GM19467 (cell line): ENCODE results near the gene UBE2A.

Experiments
- ATAC-seq: cut with Tn5 transposase; IDR thresholded peaks from one replicate; pipeline ENCODE4 v1.9.1; 2021; ENCODE audit warnings: mild to moderate bottlenecking, moderate library complexity; ENCODE audit not compliant: unreplicated experiment

The UBE2A gene

DNA sequence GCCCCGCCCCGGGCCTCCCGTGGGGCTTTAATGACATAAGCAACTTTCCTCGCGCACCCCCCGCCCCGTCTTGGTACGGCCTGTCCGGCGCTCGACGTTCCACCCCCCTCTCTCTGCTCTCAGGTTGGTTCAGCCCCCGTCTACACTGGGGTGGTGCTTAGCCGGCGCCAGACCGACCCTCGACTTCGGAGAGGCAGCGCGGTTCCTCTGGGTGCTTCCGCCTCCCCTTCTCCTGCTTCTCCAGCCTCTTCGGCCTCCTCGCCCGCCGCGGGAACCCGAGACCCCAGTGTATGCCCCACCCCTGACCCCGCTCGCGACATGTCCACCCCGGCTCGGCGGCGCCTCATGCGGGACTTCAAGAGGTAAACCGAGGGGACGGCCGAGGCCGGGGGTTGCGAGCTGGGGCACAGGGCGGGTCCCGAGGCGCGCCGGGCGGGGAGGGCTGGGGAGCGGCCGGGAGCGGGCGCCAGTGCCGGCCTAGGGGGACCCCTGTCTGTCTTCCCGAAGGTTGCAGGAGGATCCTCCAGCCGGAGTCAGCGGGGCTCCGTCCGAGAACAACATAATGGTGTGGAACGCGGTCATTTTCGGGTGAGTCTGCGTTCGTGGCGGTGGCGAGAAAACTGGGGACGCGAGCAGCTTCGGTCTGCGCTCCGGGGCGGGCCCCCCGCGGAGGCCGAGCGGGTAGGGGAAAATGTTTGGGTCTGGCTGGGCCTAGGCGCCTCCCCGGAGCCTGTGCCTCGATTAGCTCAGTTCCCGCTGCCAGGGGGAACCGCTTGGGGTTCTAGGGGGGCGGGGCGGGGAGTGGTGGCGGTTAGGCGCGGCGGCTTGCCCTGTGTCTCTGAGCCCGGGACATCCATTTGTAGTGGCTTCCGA, at the start of gene UBE2A:
TSS of gene UBE2A (plus strand) at position 170 of the 873 bp plus-strand sequence. CDS start at position 319, 149 bp downstream.
- peak; percentile 72 for ATAC-seq

- no peak for ATAC-seq
Measured at GRCh38 chrX:119529345-119530276, 44.8 kb upstream of the UBE2A start.

GRCh38 chrX:119537487-119537886, 36.9 kb upstream of the UBE2A start:
- ATAC-seq: no peak

DNA sequence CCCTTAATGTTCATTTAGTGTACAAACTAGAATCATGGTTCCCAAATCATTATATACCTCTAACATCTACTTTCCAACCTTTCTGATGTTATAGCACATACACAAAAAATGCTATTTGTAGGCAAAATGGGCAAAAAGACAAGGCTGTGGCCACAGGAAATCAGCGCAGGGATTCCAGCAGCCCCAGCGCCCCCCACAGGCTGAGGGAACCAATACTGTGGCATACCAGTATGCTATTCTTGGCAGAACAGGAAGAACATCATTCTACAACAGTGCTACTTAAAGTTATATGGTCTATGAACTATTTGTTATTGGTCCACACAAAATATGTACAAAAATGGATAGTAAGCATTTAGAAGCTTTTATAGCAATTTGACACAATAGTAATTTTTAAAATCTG, 34.5 kb upstream of the UBE2A start:
- no peak for ATAC-seq

DNA sequence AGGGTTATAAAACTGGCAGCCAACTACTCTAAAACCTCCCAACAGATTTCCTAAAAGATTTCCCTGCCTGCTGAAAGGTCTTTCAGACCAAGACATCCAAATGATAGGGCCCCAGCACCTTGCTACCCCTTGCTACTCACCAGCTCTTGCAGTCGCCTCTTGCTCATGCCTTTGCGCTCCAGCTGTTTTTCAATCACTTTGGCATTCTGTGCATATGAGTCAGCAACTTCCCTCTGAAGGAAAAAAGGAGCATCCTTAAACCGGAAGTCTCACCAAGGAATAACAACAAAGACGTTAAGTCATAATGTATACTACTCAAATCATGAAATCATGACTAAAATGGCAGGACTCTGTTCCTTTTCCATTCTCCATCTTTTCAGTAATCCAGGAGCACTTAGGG, 33.2 kb upstream of the UBE2A start:
- no peak for ATAC-seq

- no peak for ATAC-seq
Measured at GRCh38 chrX:119549327-119550016, 24.9 kb upstream of the UBE2A start.

GRCh38 chrX:119552508-119552907, 21.9 kb upstream of the UBE2A start:
- no peak for ATAC-seq

GRCh38 chrX:119565107-119565663, 9.2 kb upstream of the UBE2A start, which contains the start of gene STEEP1:
STEEP1 (minus strand) TSS chrX:119565409; CDS start chrX:119565355, 54 bp downstream.
- peak; percentile 82 for ATAC-seq

DNA sequence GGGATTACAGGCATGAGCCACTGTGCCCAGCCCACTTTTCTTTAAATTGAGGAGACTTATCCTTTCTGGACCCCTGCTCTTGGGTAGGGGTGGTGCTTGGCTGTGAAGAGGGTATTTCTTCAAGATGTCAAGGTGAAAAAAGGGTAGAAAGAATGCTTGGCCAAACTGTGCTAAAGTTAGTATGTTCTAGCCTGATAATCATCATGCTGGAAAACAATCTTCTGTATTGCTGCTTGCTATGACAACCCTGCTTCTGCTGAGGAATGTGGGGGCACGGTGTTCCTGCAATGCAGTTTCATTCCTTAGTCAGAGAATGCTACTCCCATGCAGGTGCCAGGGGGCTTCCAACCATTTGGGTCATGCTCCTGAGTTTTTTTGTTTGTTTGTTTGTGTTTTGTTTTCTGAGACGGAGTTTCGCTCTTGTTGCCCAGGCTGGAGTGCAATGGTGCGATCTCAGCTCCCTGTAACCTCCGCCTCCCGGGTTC, 4.0 kb upstream of the UBE2A start:
- no peak for ATAC-seq

DNA sequence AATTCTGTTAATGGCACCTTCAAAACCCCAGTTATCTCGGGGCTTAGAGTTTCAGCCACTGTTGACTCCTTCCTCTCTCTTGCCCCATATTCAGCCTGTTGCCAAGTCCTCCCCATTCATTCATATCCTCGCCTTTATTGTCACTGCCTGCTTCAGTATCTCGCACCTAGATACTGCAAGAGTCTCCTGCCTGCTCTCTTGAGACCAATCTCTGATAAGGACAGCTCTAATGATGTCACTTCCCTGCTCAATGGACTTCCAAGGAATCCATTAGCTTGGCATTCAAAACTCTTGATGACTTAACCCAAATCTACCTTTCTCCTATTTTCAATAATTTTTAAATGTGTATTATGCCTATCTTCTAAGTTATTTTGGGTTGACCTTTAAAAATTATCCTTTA, 1.1 kb upstream of the UBE2A start:
- ATAC-seq: no peak

DNA sequence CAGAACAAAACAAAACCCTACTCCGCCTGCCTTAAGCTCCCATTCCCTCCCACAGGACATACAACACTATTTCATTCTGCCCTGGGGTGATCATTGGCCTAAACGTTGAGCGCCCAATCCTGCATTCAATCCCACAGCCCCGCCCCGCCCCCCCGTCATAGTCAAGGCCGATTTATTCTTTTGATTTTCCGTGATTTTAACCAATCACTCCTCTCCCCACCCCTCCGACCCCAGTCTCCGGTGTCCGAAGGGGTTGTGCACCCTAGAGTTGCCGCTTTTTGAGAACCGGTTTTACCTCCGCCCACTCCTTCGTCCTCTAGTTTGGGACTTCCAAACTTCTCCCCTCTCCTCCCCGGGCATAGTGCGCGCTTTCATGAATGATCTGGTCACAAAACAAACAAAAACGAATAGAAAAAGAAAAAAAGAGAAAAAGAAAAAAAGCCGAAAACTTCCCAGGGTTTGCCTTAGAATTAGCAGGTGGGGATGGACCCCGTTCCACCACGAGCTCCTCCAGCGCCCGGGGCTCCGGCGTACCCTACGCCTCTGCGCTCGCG, 446 bp upstream of the UBE2A start:
- ATAC-seq: no peak

GRCh38 chrX:119579414-119579813, 5.1 kb downstream of the UBE2A start:
- ATAC-seq: no peak

DNA sequence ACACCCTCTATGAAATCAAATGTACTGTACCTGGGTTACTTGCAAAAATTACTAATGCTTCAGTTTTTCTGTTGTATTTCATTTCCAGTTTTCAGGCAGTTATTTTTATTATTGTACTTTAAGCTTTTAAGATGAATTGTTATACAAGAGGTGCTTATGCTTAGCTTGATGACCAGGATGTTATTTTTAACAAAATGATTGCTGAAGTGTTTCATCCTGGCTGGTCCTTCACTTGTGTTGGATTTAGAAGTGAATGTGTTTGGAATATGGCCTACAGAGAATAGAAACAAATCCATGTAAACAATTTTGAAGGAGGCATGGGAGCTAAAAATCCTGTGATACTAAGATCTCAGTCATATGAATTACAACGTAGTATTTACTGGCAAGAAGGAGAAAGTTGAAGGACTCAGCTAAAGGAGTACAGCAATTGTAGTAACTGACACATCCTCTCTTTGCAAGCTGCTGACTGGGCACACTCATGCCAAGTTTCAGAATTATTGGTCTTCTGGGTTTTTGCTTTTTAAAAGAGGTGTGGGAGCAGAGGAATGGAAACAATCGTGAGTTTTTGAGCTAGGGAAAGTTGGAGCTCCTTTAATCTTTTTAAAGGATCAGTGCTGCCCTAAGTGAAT, 9.2 kb downstream of the UBE2A start:
- ATAC-seq: no peak

DNA sequence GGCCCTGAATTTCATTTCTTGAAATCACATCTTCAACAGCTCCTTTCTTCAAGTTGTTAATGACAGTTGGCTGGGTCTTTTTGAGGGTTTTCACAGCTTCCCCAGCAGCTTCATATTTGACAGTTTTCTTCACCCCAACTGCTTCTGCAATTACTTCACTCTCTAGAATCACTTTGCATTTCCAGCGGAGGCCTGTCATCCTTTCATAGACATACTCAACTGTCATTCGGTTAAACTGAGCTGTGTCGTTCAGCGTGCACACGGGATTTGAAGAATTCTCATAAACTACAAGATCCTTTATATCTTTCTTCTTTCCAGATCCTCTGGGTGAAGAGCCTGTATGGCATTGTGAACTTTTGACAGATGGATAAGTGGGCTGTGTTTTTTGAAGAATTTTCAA, 15.4 kb downstream of the UBE2A start:
- no peak for ATAC-seq

DNA sequence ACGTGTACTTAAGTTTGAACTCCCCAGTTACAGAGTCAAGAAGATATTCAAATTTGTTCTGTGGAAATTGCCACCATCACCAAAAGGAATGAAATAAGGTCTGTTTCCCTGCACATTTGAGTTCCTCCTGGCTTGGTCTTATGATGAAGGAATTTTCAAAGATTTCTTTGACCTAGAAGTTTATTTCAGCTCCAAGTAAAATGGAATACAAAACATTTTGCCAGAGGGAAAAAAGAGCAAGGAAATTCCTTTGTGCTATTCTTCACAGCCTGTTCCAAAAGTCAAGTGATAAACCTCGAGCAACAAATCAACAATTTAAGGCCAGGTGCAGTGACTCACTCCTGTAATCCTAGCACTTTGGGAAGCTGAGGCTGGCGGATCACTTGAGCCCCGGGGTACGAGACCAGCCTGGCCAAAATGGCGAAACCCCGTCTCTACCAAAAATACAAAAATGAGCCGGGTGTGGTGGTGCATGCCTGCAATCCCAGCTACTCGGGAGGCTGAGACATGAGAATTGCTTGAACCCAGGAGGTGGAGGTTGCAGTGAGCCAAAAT, 28.4 kb downstream of the UBE2A start:
- no peak for ATAC-seq

- no peak for ATAC-seq
Measured at GRCh38 chrX:119604766-119605463, 30.6 kb downstream of the UBE2A start.

GRCh38 chrX:119605464-119606279, 31.3 kb downstream of the UBE2A start:
- peak; percentile 4 for ATAC-seq
